Measurements from ENCODE around the gene MRPL43.

GRCh38 chr10:100962351-100963080 lies 24.8 kb downstream of the MRPL43 start:
- TF ChIP-seq THAP12 (CRISPR knock-in tag; IDR thresholded peaks at IDR 0.05) (no peak), YY1 (IDR thresholded peaks at IDR 0.05; ENCODE audit: borderline replicate concordance in 1 of 3, control insufficient read depth in 1 of 3, extremely low read depth in 1 of 3, insufficient read depth in 3 of 3, insufficient read length in 1 of 3, insufficient replicate concordance in 2 of 3, low read depth in 1 of 3, low read length in 2 of 3) (no peak), POLR2A (conservative IDR thresholded peaks at IDR 0.05) (no peak), POLR2G (IDR thresholded peaks at IDR 0.05; ENCODE audit: low read depth, low read length) (no peak), ARID3A (IDR thresholded peaks at IDR 0.05; ENCODE audit: borderline replicate concordance, low read depth, low read length) (no peak), ZNF232 (CRISPR knock-in tag; IDR thresholded peaks at IDR 0.05) (no peak), BRCA1 (IDR thresholded peaks at IDR 0.05) (no peak), BRCA1 (CRISPR knock-in tag; IDR thresholded peaks at IDR 0.05) (no peak), SETDB1 (IDR thresholded peaks at IDR 0.05; ENCODE audit: low read length) (no peak), ZNF507 (tag; conservative IDR thresholded peaks at IDR 0.05) (no peak), MEIS2 (IDR thresholded peaks at IDR 0.05; ENCODE audit: partially characterized antibody) (no peak), ARID3B (CRISPR knock-in tag; IDR thresholded peaks at IDR 0.05; ENCODE audit: borderline replicate concordance) (no peak), EZH2 (IDR thresholded peaks at IDR 0.05; ENCODE audit: borderline replicate concordance, low read depth, low read length) (no peak)
